IMR-90 (cell line): ENCODE measurements around the gene DIAPH1. TPM values are rescaled to one million over a fixed set of nuclear protein-coding genes. Genes with fewer than 3 reads are reported as not detected.

Source experiments
- ATAC-seq: fragments of 200-7000 bp; cut with Tn5 transposase; 2 replicates; pipeline ENCODE4 v1.9.1; 2020; ENCODE audit warnings: low read depth, mild to moderate bottlenecking, moderate library complexity
- BruUV-seq: library from RNA; stranded (reverse); fragments of 400-500 nt; replicated peaks from 2 replicates; lab custom pipeline; 2021; lab: Mats Ljungman, UMichigan
- CTCF ChIA-PET: fragments of 300-600 bp; formaldehyde crosslinking; extraction: SDS; loops from one replicate; lab custom pipeline; 2021; ENCODE audit warnings: antibody characterized with exemption; lab: Yijun Ruan, JAX
- POLR2A ChIA-PET: fragments of 300-600 bp; sonication (Branson Sonifier 250); formaldehyde crosslinking; loops from one replicate; lab custom pipeline; 2022; ENCODE audit warnings: antibody characterized with exemption; ENCODE audit not compliant: unreplicated experiment; lab: Charles Lee
- DNase-seq: peaks from one replicate; pipeline ENCODE4 v3.0.0; 2013
- H2AFZ ChIP-seq: replicated peaks from 2 replicates; pipeline ENCODE3; 2013; ENCODE audit warnings: low read length, mild to moderate bottlenecking; ENCODE audit not compliant: poor library complexity
- H2AK5ac ChIP-seq: 2 replicates; pipeline ENCODE4 v1.6.1; 2013; ENCODE audit warnings: low read depth, low read length, inconsistent platforms
- H2AK9ac ChIP-seq: replicated peaks from 2 replicates; pipeline ENCODE3; 2013; ENCODE audit warnings: mild to moderate bottlenecking, low read depth, low read length, moderate library complexity; ENCODE audit not compliant: poor library complexity
- H2BK120ac ChIP-seq: 2 replicates; pipeline ENCODE4 v1.6.1; 2013; ENCODE audit warnings: low read depth, low read length, inconsistent platforms
- H2BK15ac ChIP-seq: 3 replicates; pipeline ENCODE4 v1.6.1; 2013; ENCODE audit warnings: low read depth, low read length, inconsistent platforms
- H2BK20ac ChIP-seq: 2 replicates; pipeline ENCODE4 v1.6.1; 2013; ENCODE audit warnings: low read depth, mild to moderate bottlenecking, inconsistent platforms, low read length, moderate library complexity
- H2BK5ac ChIP-seq: 2 replicates; pipeline ENCODE4 v1.6.1; 2013; ENCODE audit warnings: mild to moderate bottlenecking, low read depth, low read length, inconsistent platforms; ENCODE audit not compliant: poor library complexity, severe bottlenecking
- H3K14ac ChIP-seq: replicated peaks from 2 replicates; pipeline ENCODE4 v1.6.1; 2013; ENCODE audit warnings: low read depth, low read length, inconsistent platforms
- H3K18ac ChIP-seq: 2 replicates; pipeline ENCODE4 v1.6.1; 2013; ENCODE audit warnings: low read depth, low read length, control low read depth
- H3K23ac ChIP-seq: 2 replicates; pipeline ENCODE4 v1.6.1; 2013; ENCODE audit warnings: low read depth, low read length, inconsistent platforms
- H3K27ac ChIP-seq: 2 replicates; pipeline ENCODE4 v1.5.1; 2013; ENCODE audit warnings: mild to moderate bottlenecking, control low read depth, low read length; ENCODE audit not compliant: insufficient read depth
- H3K27me3 ChIP-seq: 2 replicates; pipeline ENCODE4 v1.6.1; 2013; ENCODE audit warnings: low read length; ENCODE audit not compliant: control insufficient read depth, insufficient read depth
- H3K36me3 ChIP-seq: 2 replicates; pipeline ENCODE4 v1.6.1; 2013; ENCODE audit warnings: low read length, mixed read lengths; ENCODE audit not compliant: control insufficient read depth, insufficient read depth
- H3K4ac ChIP-seq: 2 replicates; pipeline ENCODE4 v1.6.1; 2013; ENCODE audit warnings: low read depth, low read length, inconsistent platforms
- H3K4me1 ChIP-seq: 2 replicates; pipeline ENCODE4 v1.6.1; 2013; ENCODE audit warnings: low read length, mixed read lengths; ENCODE audit not compliant: control insufficient read depth, insufficient read depth
- H3K4me2 ChIP-seq: 2 replicates; pipeline ENCODE4 v1.6.1; 2013; ENCODE audit warnings: low read depth, mild to moderate bottlenecking, control low read depth, low read length, moderate library complexity
- H3K4me3 ChIP-seq: 2 replicates; pipeline ENCODE4 v1.5.1; 2013; ENCODE audit warnings: low read depth, mild to moderate bottlenecking, control low read depth, low read length, moderate library complexity; ENCODE audit not compliant: insufficient read depth
- H3K56ac ChIP-seq: 2 replicates; pipeline ENCODE4 v1.6.1; 2013; ENCODE audit warnings: low read length, inconsistent platforms; ENCODE audit not compliant: insufficient read depth; ENCODE audit errors: extremely low read depth
- H3K79me1 ChIP-seq, 2 experiments: 2 replicates each; pipeline ENCODE4 v1.6.1; 2013; ENCODE audit warnings: low read length in 2 of 2, inconsistent platforms in 1 of 2, low read depth in 1 of 2
- H3K9ac ChIP-seq: 2 replicates; pipeline ENCODE4 v1.6.1; 2013; ENCODE audit warnings: low read depth, low read length, control low read depth
- H3K9me1 ChIP-seq: 2 replicates; pipeline ENCODE4 v1.6.1; 2013; ENCODE audit warnings: low read length, inconsistent platforms; ENCODE audit not compliant: insufficient read depth
- H3K9me3 ChIP-seq: 2 replicates; pipeline ENCODE4 v1.6.1; 2013; ENCODE audit warnings: low read length; ENCODE audit not compliant: control insufficient read depth, insufficient read depth
- H4K20me1 ChIP-seq: 2 replicates; pipeline ENCODE4 v1.6.1; 2013; ENCODE audit warnings: low read length, inconsistent platforms; ENCODE audit not compliant: insufficient read depth
- H4K5ac ChIP-seq: 2 replicates; pipeline ENCODE4 v1.6.1; 2013; ENCODE audit warnings: mild to moderate bottlenecking, low read depth, low read length, control low read depth
- H4K8ac ChIP-seq, 2 experiments: 2 replicates each; pipeline ENCODE4 v1.6.1; 2013; ENCODE audit warnings: low read depth in 2 of 2, low read length in 2 of 2, control low read depth in 1 of 2, inconsistent platforms in 1 of 2
- H4K91ac ChIP-seq: 2 replicates; pipeline ENCODE4 v1.6.1; 2013; ENCODE audit warnings: low read depth, low read length, inconsistent platforms; ENCODE audit not compliant: insufficient read depth
- BHLHE40 ChIP-seq: fragments of 150-350 bp; IDR thresholded peaks from 2 replicates; pipeline ENCODE4 v1.6.1; 2016; ENCODE audit warnings: mild to moderate bottlenecking, low read depth, low read length
- CHD1 ChIP-seq: IDR thresholded peaks from 2 replicates; pipeline ENCODE4 v1.6.1; 2012; ENCODE audit warnings: low read depth, low read length, improper control_type of control experiment
- CTCF ChIP-seq: conservative IDR thresholded peaks from 2 replicates; pipeline ENCODE4 v1.5.1; 2012; ENCODE audit warnings: mild to moderate bottlenecking, low read depth, low read length, improper control_type of control experiment
- ELK1 ChIP-seq: fragments of 150-350 bp; IDR thresholded peaks from 2 replicates; pipeline ENCODE4 v1.6.1; 2016; ENCODE audit warnings: low read depth, mild to moderate bottlenecking, low read length, moderate library complexity, borderline replicate concordance
- MAFK ChIP-seq: IDR thresholded peaks from 2 replicates; pipeline ENCODE4 v1.6.1; 2012; ENCODE audit warnings: low read depth, low read length, improper control_type of control experiment
- MXI1 ChIP-seq: IDR thresholded peaks from 2 replicates; pipeline ENCODE4 v1.6.1; 2012; ENCODE audit warnings: low read depth, mild to moderate bottlenecking, low read length, moderate library complexity, borderline replicate concordance
- NFE2L2 ChIP-seq: fragments of 150-350 bp; IDR thresholded peaks from 2 replicates; pipeline ENCODE4 v1.6.1; 2016; ENCODE audit warnings: low read depth, mild to moderate bottlenecking, low read length
- POLR2A ChIP-seq: IDR thresholded peaks from 2 replicates; pipeline ENCODE4 v1.6.1; 2012; ENCODE audit warnings: mild to moderate bottlenecking, low read depth, low read length
- RAD21 ChIP-seq: IDR thresholded peaks from 2 replicates; pipeline ENCODE4 v1.6.1; 2012; ENCODE audit warnings: low read length, improper control_type of control experiment
- RCOR1 ChIP-seq: IDR thresholded peaks from 2 replicates; pipeline ENCODE4 v1.6.1; 2012; ENCODE audit warnings: mild to moderate bottlenecking, low read length, improper control_type of control experiment; ENCODE audit not compliant: insufficient replicate concordance
- RFX5 ChIP-seq: IDR thresholded peaks from 2 replicates; pipeline ENCODE4 v1.8.0; 2012; ENCODE audit warnings: low read depth, mild to moderate bottlenecking, low read length, moderate library complexity
- SMC3 ChIP-seq: fragments of 150-350 bp; IDR thresholded peaks from 2 replicates; pipeline ENCODE4 v1.6.1; 2016; ENCODE audit warnings: low read depth, mild to moderate bottlenecking, antibody characterized with exemption, low read length, moderate library complexity
- USF2 ChIP-seq: fragments of 150-350 bp; IDR thresholded peaks from 2 replicates; pipeline ENCODE4 v1.6.1; 2017; ENCODE audit warnings: mild to moderate bottlenecking, antibody characterized with exemption, low read length, low read depth
- WGBS, 2 experiments: methylation state at CpG; one replicate each; pipeline versions ENCODE4 v1.1.5 to v1.1.7; 2013; ENCODE audit warnings: missing lambda C conversion rate in 2 of 2; ENCODE audit not compliant: insufficient read length in 1 of 2; ENCODE audit errors: extremely low coverage in 2 of 2; 5-methylcytosine and 5-hydroxymethylcytosine counted together
- dilution Hi-C: fragments of 300-500 bp; cut with HindIII; formaldehyde crosslinking; loops from one replicate; pipeline ENCODE4 v1.14.3; 2018; ENCODE audit warnings: low sequenced_read_pairs; ENCODE audit not compliant: unreplicated experiment
- in situ Hi-C: fragments of 300-500 bp; cut with MboI; formaldehyde crosslinking; loops from 3 replicates; pipeline ENCODE4 v1.14.3; 2019; ENCODE audit warnings: low sequenced_read_pairs, inconsistent platforms, mixed read lengths
- intact Hi-C: fragments of 100-400 bp; cut with micrococcal nuclease; formaldehyde crosslinking; loops from 2 replicates; pipeline ENCODE4 v1.10.0; 2022
- polyA plus RNA-seq, 3 experiments: library from polyadenylated mRNA; depleted of rRNA; stranded (reverse); fragments of >200 nt; gene quantifications; 2 replicates each; pipeline ENCODE4 v1.2.3, GENCODE V29; 2012; ENCODE audit warnings: low replicate concordance in 1 of 3
- total RNA-seq: library from RNA; depleted of rRNA; stranded (reverse); fragments of >200 nt; gene quantifications from 2 replicates; pipeline ENCODE4 v1.2.3, GENCODE V29; 2012

The DIAPH1 gene
- total and polyA plus RNA-seq, 2 of the 4 experiments (the other 2 are of a cell fraction): 12.0 to 37.4 TPM

- dilution Hi-C loops: no loop called here
- Histone ChIP-seq H3K4me2 (no peak overlapping the region), H4K20me1 (no peaks in the 10 kb centered on the region), H3K56ac (no peak overlapping the region), H4K8ac (no peak overlapping the region), H3K9me3 (no peaks in the 10 kb centered on the region), H2AK9ac (no peak overlapping the region), H3K14ac (no peak overlapping the region), H3K4me3 (no peak overlapping the region), H3K4me1 (no peaks in the 10 kb centered on the region), H2BK5ac (no peak overlapping the region), H3K27me3 (no peaks in the 10 kb centered on the region), H3K9me1 (peaks cover under 1% of the 10 kb centered on the region; the same call in 1 of the 2 replicates), H2BK20ac (no peak overlapping the region), H2BK120ac (no peak overlapping the region), H2AFZ (no peak overlapping the region), H3K36me3 (no peaks in the 10 kb centered on the region), H3K9ac (no peak overlapping the region), H2AK5ac (no peak overlapping the region), H4K91ac (no peak overlapping the region), H4K5ac (no peak overlapping the region), H3K27ac (no peak overlapping the region), H3K79me1 (peaks cover 6 to 36% of the 10 kb centered on the region in 2 experiments), H2BK15ac (no peak overlapping the region), H3K23ac (no peak overlapping the region), H3K4ac (no peak overlapping the region), H3K18ac (no peak overlapping the region)
- BruUV-seq: no TSS peak
- no peak for DNase-seq
- no peak for TF ChIP-seq MAFK
- TF ChIP-seq MXI1: no peak
- TF ChIP-seq RAD21: no peak
- no peak for TF ChIP-seq POLR2A
- TF ChIP-seq CTCF: no peak
- TF ChIP-seq BHLHE40: no peak
- no peak for TF ChIP-seq ELK1
- TF ChIP-seq USF2: no peak
- no peak for TF ChIP-seq RCOR1
- TF ChIP-seq SMC3: no peak
- TF ChIP-seq RFX5: no peak
- TF ChIP-seq NFE2L2: no peak
- TF ChIP-seq CHD1: no peak
- no CpG with 5 or more reads among the region's 3 CpGs for WGBS, 2 experiments
- in situ Hi-C loops: no loop called here
- ATAC-seq: no peak
- ChIA-PET CTCF (interaction anchor here (0.7 to 1.2 kb wide), 2 partner anchors 8 to 41 kb away, joined by 3 to 5 read pairs; no protein-coding TSS in a partner anchor), POLR2A (no interaction called here)
- intact Hi-C loops: no loop called here
These were observed 9.8 kb downstream of the DIAPH1 start for GRCh38 chr5:141609044-141609443.
